ENCODE measurements around the gene BCAN. TPM values are rescaled to one million over a fixed set of nuclear protein-coding genes. Genes with fewer than 3 reads are reported as not detected.

BCAN gene
- total RNA-seq, 1 experiment from 2014 or later = 0.37 TPM

- H3K4me1 Mint-ChIP-seq (ENCODE audit: insufficient read depth, unreplicated experiment) = peaks cover 23% of the 10 kb centered on the region
- intact Hi-C loops (cut with micrococcal nuclease) = no loop called here
- no peaks in the 10 kb centered on the region for H3K9me3 Mint-ChIP-seq (ENCODE audit: unreplicated experiment)
- CTCF ChIA-PET = interaction anchor here (0.5 to 13.0 kb wide), 11 partner anchors 11 to 269 kb away, joined by 3 to 552 read pairs (median 6); partner anchors contain the start of genes BCAN, HAPLN2, MEF2D and NES
- peaks cover 18% of the 10 kb centered on the region for H3K36me3 Mint-ChIP-seq (ENCODE audit: insufficient read depth, unreplicated experiment)
- no peaks in the 10 kb centered on the region for H3K27me3 Mint-ChIP-seq (ENCODE audit: insufficient read depth, unreplicated experiment)
- no peak for TF ChIP-seq CTCF (IDR thresholded peaks at IDR 0.05; ENCODE audit: unreplicated experiment)
- H3K4me3 Mint-ChIP-seq (ENCODE audit: unreplicated experiment) = no peak overlapping the region
- DNase-seq (ENCODE audit: unreplicated experiment) = no peak
- no TSS peak for BruUV-seq (replicated peaks)
- no peak overlapping the region for H3K27ac Mint-ChIP-seq (ENCODE audit: low read depth, unreplicated experiment)
- POLR2A ChIA-PET = interaction anchor here (0.6 to 0.7 kb wide), 2 partner anchors 9 to 71 kb away, joined by 3 read pairs; no protein-coding TSS in a partner anchor
Measured at GRCh38 chr1:156655151-156655903, 13.4 kb downstream of the BCAN start.

- intact Hi-C loops (cut with micrococcal nuclease) = no loop called here
- no peaks in the 10 kb centered on the region for H3K9me3 Mint-ChIP-seq (ENCODE audit: unreplicated experiment)
- CTCF ChIA-PET = interaction anchor here (0.5 to 13.0 kb wide), 13 partner anchors 6 to 500 kb away, joined by 3 to 552 read pairs (median 7); partner anchors contain the start of genes BCAN, HAPLN2 and NES
- no peak for DNase-seq (ENCODE audit: unreplicated experiment)
- H3K4me1 Mint-ChIP-seq (ENCODE audit: insufficient read depth, unreplicated experiment) = peaks cover 28% of the 10 kb centered on the region
- TF ChIP-seq CTCF (IDR thresholded peaks at IDR 0.05; ENCODE audit: unreplicated experiment) = no peak
- BruUV-seq (replicated peaks) = no TSS peak
- H3K27ac Mint-ChIP-seq (ENCODE audit: low read depth, unreplicated experiment) = no peak overlapping the region
- H3K27me3 Mint-ChIP-seq (ENCODE audit: insufficient read depth, unreplicated experiment) = no peaks in the 10 kb centered on the region
- H3K4me3 Mint-ChIP-seq (ENCODE audit: unreplicated experiment) = no peak overlapping the region
- peaks cover 18% of the 10 kb centered on the region for H3K36me3 Mint-ChIP-seq (ENCODE audit: insufficient read depth, unreplicated experiment)
- POLR2A ChIA-PET = interaction anchor here (0.6 kb wide), 1 partner anchor 71 kb away, joined by 3 read pairs; no protein-coding TSS in a partner anchor
Measured at GRCh38 chr1:156655904-156656516, 14.1 kb downstream of the BCAN start.

- Mint-ChIP-seq H3K4me1 (ENCODE audit: insufficient read depth, unreplicated experiment) (peaks cover 36% of the 10 kb centered on the region), H3K9me3 (ENCODE audit: unreplicated experiment) (no peaks in the 10 kb centered on the region), H3K27me3 (ENCODE audit: insufficient read depth, unreplicated experiment) (no peaks in the 10 kb centered on the region), H3K27ac (ENCODE audit: low read depth, unreplicated experiment) (no peak overlapping the region), H3K4me3 (ENCODE audit: unreplicated experiment) (peak overlapping the region; percentile 30), H3K36me3 (ENCODE audit: insufficient read depth, unreplicated experiment) (peaks cover 18% of the 10 kb centered on the region)
- intact Hi-C loops (cut with micrococcal nuclease) = loop anchor here (1.0 kb wide), 1 partner anchor 30 kb away; no protein-coding TSS in a partner anchor
- ChIA-PET POLR2A (interaction anchor here (0.6 to 0.7 kb wide), 2 partner anchors 64 to 69 kb away, joined by 3 read pairs; no protein-coding TSS in a partner anchor), CTCF (interaction anchor here (0.5 to 13.0 kb wide), 44 partner anchors 7 to 501 kb away, joined by 3 to 552 read pairs (median 5); partner anchors contain the start of genes BCAN, CRABP2, HAPLN2 and ISG20L2)
- peak; percentile 64 for DNase-seq (ENCODE audit: unreplicated experiment)
- no TSS peak for BruUV-seq (replicated peaks)
- peak; percentile 98 for TF ChIP-seq CTCF (IDR thresholded peaks at IDR 0.05; ENCODE audit: unreplicated experiment)
Measured at GRCh38 chr1:156656806-156657740, 15.2 kb downstream of the BCAN start.
